Omental fat pad (tissue), 4 donors: ENCODE measurements around the gene METTL16. TPM values are rescaled to one million over a fixed set of nuclear protein-coding genes. Genes with fewer than 3 reads are reported as not detected.

Experiments
- ATAC-seq: fragments of 150-250 bp; one replicate; pipeline ENCODE4 v1.9.1; 2016; ENCODE audit warnings: mild to moderate bottlenecking, moderate library complexity; ENCODE audit not compliant: low FRiP score
- DNase-seq: peaks from one replicate; pipeline ENCODE4 v3.0.0-alpha.2; 2019; ENCODE audit warnings: low spot score
- total RNA-seq, 4 donors: library from RNA; depleted of rRNA; stranded (reverse); fragments of >200 nt; gene quantifications; one replicate each; pipeline ENCODE4 v1.1.0, GENCODE V29; 2016
- TF ChIP-seq, protein P1 (sequence below), 3 donors: fragments of 450-650 bp; IDR thresholded peaks; one replicate each; pipeline ENCODE4 v1.5.1; 2016 to 2017; ENCODE audit warnings: antibody characterized with exemption in 3 of 3, mild to moderate bottlenecking in 3 of 3, moderate library complexity in 2 of 3

Gene METTL16
- total RNA-seq, 4 donors from 2014 or later = 12.6 to 45.1 (median 19.1) TPM

DNA sequence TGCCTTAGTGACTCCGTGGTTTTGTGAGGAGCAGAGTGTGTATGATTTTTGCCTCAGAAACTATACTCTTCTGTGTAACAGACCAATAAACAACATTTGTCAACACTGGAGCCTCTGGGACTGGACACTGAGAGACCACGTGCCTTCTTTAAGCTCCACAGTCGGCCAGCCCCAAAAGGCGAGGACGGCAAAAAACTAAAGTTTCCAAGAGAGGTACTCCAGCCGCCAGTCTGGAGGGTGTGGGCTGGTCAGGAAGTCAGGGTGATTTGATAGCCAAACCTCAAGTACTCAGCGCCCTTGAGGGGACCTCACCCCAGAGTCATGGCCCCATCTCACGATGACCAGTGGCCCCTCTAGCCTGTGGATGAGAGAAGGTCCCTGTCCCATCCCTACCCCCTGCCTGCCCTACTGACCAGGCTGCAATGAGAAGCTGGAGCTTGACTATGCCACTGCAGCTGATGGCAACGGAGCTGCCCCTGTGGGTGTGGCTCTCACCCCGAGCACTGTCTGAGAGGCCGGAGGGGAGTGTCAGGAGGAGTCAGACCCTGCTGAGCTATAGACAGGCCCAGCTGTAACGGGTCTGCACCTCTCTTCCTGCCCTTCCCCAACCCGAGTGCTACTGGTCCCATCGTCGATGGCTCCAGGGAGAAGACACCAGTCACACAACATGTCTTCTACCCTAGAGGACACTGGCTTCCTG lies 130.6 kb downstream of the METTL16 start:
- no peak for ATAC-seq
- TF ChIP-seq, protein P1, sequence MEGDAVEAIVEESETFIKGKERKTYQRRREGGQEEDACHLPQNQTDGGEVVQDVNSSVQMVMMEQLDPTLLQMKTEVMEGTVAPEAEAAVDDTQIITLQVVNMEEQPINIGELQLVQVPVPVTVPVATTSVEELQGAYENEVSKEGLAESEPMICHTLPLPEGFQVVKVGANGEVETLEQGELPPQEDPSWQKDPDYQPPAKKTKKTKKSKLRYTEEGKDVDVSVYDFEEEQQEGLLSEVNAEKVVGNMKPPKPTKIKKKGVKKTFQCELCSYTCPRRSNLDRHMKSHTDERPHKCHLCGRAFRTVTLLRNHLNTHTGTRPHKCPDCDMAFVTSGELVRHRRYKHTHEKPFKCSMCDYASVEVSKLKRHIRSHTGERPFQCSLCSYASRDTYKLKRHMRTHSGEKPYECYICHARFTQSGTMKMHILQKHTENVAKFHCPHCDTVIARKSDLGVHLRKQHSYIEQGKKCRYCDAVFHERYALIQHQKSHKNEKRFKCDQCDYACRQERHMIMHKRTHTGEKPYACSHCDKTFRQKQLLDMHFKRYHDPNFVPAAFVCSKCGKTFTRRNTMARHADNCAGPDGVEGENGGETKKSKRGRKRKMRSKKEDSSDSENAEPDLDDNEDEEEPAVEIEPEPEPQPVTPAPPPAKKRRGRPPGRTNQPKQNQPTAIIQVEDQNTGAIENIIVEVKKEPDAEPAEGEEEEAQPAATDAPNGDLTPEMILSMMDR (IDR thresholded peaks at IDR 0.05) = no peak
- no peak for DNase-seq

- TF ChIP-seq, protein P1 (IDR thresholded peaks at IDR 0.05) = no peak
- ATAC-seq (no peak), DNase-seq (no peak)
These were observed 131.3 kb downstream of the METTL16 start for GRCh38 chr17:2380226-2380922.

DNA sequence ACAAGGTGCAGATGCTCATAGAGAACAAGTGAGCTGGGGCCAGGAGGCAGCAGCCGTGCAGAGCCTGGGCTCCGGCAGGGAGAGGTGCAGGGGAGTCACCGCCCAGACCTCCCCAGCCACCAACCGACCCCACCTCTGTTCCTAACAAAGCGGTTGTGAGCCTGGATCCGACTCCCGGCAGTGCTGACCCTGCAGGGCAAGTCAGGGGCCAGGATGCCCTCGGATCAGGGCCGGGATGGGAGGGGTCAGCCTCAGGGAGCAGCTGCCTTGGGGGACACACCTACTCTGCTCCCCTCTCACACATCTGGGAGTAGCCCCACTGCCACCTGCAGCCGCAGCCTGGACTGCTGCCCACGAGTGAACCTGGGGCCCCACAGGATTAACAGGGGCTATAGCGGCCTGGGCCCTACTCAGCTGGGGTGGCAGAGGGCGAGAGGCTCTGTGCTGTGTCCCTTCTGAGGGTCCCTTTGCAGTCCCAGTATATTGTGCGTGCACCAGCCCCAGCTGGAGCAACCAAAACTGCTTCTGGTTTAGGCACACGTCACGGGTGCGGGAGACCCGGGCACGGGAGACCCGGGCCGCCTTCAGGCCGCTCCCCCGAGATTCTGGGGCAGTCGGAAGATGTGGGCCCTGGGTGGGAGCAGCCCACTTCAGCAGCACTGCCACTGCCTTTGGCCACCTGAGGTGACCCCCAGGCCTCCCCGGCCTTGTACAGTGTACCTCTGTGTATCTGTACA lies 132.0 kb downstream of the METTL16 start:
- ATAC-seq (no peak), DNase-seq (no peak)
- TF ChIP-seq, protein P1 (IDR thresholded peaks at IDR 0.05) = no peak

GRCh38 chr17:2378905-2379304 lies 132.8 kb downstream of the METTL16 start:
- ATAC-seq = no peak
- no peak for DNase-seq
- TF ChIP-seq, protein P1 (IDR thresholded peaks at IDR 0.05) = no peak

DNA sequence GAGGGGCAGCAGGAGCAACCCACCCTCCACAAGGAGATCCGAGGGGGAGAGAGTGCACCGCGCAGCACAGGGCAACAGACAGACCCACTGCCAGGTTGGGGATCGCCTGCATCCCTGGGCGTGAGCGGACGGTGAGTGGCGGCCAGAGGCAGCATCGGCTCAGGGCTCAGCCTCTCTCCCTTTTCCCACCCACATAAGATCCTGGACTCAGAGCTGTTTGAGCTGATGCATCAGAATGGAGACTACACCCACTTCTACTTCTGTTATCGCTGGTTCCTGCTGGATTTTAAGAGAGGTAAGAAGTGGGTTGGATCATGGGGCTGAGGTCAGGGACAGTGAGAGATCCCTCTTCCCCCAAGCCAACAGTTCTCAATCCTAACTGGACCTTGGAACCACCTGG lies 134.0 kb downstream of the METTL16 start:
- TF ChIP-seq, protein P1 (IDR thresholded peaks at IDR 0.05) = no peak
- no peak for ATAC-seq
- DNase-seq = no peak

GRCh38 chr17:2376107-2376506 lies 135.6 kb downstream of the METTL16 start:
- ATAC-seq = no peak
- TF ChIP-seq, protein P1 (IDR thresholded peaks at IDR 0.05) = no peak
- DNase-seq = no peak
